Breast epithelium (tissue), 3 donors: ENCODE results near the gene GNG12.

Experiments
- POLR2A ChIP-seq: fragments of 450-650 bp; IDR thresholded peaks from one replicate; pipeline ENCODE4 v1.6.1; 2016; ENCODE audit warnings: antibody characterized with exemption, mild to moderate bottlenecking, moderate library complexity
- POLR2AphosphoS5 ChIP-seq, 3 donors: sonication (generic); formaldehyde crosslinking; IDR thresholded peaks; one replicate each; pipeline ENCODE4 v1.6.1; 2017; ENCODE audit warnings: antibody characterized with exemption in 3 of 3
- TF ChIP-seq, protein P1 (sequence below), 3 donors: fragments of 450-650 bp; IDR thresholded peaks; one replicate each; pipeline ENCODE4 v1.5.1; 2016 to 2017; ENCODE audit warnings: antibody characterized with exemption in 3 of 3, mild to moderate bottlenecking in 3 of 3, moderate library complexity in 3 of 3

DNA sequence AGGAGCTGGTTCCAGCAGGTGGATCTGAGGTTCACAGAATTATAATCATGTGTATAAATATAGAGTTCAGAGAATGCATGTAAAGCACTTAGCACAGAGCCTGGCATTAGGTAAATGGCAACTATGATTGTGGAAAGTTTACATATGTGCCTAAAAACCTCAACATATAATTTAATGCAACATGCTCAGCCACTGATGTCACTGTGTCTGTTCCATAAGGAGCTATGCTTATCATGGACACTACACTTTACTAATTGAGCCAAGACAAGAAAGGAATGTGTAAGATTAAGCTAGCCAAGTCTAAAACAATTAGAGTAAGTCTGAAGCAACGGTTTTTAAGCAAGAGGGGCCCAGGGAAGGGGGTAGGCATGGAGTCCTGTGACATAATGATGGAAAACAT is 61.5 kb downstream of the GNG12 start:
- TF ChIP-seq, protein P1, sequence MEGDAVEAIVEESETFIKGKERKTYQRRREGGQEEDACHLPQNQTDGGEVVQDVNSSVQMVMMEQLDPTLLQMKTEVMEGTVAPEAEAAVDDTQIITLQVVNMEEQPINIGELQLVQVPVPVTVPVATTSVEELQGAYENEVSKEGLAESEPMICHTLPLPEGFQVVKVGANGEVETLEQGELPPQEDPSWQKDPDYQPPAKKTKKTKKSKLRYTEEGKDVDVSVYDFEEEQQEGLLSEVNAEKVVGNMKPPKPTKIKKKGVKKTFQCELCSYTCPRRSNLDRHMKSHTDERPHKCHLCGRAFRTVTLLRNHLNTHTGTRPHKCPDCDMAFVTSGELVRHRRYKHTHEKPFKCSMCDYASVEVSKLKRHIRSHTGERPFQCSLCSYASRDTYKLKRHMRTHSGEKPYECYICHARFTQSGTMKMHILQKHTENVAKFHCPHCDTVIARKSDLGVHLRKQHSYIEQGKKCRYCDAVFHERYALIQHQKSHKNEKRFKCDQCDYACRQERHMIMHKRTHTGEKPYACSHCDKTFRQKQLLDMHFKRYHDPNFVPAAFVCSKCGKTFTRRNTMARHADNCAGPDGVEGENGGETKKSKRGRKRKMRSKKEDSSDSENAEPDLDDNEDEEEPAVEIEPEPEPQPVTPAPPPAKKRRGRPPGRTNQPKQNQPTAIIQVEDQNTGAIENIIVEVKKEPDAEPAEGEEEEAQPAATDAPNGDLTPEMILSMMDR (IDR thresholded peaks at IDR 0.05) = no peak
- TF ChIP-seq POLR2A = no peak
- no peak for TF ChIP-seq POLR2AphosphoS5 (IDR thresholded peaks at IDR 0.05)
